Effector memory CD4-positive, alpha-beta T cell (primary cell): ENCODE results near the gene PRKCZ.

Experiments
- DNase-seq, 3 donors: peaks; one replicate each; pipeline ENCODE4 v3.0.0-alpha.2; 2020
- H3K27ac ChIP-seq: 2 replicates; pipeline ENCODE4 v1.7.0; 2013; ENCODE audit warnings: mild to moderate bottlenecking, low read length, moderate library complexity; ENCODE audit not compliant: insufficient read depth, poor library complexity, severe bottlenecking
- H3K27me3 ChIP-seq: replicated peaks from 2 replicates; pipeline ENCODE4 v1.7.0; 2013; ENCODE audit warnings: mild to moderate bottlenecking, low read length; ENCODE audit not compliant: insufficient read depth, control insufficient read depth, poor library complexity, severe bottlenecking
- H3K36me3 ChIP-seq: 2 replicates; pipeline ENCODE4 v1.7.0; 2013; ENCODE audit warnings: mild to moderate bottlenecking, low read length, moderate library complexity; ENCODE audit not compliant: control insufficient read depth, insufficient read depth
- H3K4me1 ChIP-seq: 2 replicates; pipeline ENCODE4 v1.7.0; 2013; ENCODE audit warnings: low read length, mild to moderate bottlenecking; ENCODE audit not compliant: control insufficient read depth, insufficient read depth, poor library complexity, severe bottlenecking
- H3K4me3 ChIP-seq: 2 replicates; pipeline ENCODE4 v1.7.0; 2013; ENCODE audit warnings: low read length, low read depth, mild to moderate bottlenecking; ENCODE audit not compliant: insufficient read depth, poor library complexity, severe bottlenecking
- H3K9me3 ChIP-seq: 2 replicates; pipeline ENCODE4 v1.7.0; 2013; ENCODE audit warnings: mild to moderate bottlenecking, low read length, moderate library complexity; ENCODE audit not compliant: control insufficient read depth

The PRKCZ gene

DNA sequence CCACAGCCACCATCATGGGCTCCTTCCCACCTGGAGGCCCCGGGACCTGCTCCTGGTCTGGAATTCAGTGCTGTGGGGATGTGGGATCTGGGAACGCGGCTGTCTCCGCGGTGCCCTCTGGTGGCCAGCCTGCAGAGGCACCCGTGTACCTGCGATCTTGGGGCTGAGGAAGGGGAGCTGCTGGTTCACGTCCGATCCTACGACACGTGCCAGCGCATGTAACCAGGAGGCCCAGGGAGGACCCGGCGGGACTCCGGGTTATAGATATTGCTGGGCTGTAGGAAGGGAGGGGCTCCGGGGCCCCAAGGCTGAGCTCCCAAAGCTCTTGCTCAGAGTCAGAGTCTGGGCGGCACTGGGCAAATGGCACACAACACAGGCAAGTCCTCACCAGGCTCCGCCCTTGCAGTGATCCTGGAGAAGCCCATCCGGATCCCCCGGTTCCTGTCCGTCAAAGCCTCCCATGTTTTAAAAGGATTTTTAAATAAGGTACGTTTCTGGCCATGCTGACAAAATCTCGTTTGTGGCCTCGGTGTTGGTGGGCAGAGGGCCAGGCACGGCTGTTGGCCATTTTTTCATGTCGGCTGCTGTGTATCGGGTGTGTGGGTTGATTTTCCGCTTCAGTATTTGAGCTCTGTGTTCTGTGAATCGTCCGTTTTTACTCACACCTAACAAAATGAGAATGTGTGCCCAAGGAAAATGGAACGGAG lies 124.3 kb downstream of the PRKCZ start:
- Histone ChIP-seq H3K27me3 (no peaks in the 10 kb centered on the region), H3K36me3 (peaks cover 18% of the 10 kb centered on the region), H3K27ac (no peak overlapping the region), H3K4me3 (no peak overlapping the region), H3K9me3 (no peaks in the 10 kb centered on the region), H3K4me1 (peaks cover 4% of the 10 kb centered on the region)
- DNase-seq = no peak

- H3K27me3 ChIP-seq = no peaks in the 10 kb centered on the region
- H3K36me3 ChIP-seq = peaks cover 18% of the 10 kb centered on the region
- no peak overlapping the region for H3K4me3 ChIP-seq
- no peak overlapping the region for H3K27ac ChIP-seq
- peaks cover 4% of the 10 kb centered on the region for H3K4me1 ChIP-seq
- DNase-seq = no peak
- H3K9me3 ChIP-seq = no peaks in the 10 kb centered on the region
Measured at GRCh38 chr1:2175055-2175414, 124.8 kb downstream of the PRKCZ start.

DNA sequence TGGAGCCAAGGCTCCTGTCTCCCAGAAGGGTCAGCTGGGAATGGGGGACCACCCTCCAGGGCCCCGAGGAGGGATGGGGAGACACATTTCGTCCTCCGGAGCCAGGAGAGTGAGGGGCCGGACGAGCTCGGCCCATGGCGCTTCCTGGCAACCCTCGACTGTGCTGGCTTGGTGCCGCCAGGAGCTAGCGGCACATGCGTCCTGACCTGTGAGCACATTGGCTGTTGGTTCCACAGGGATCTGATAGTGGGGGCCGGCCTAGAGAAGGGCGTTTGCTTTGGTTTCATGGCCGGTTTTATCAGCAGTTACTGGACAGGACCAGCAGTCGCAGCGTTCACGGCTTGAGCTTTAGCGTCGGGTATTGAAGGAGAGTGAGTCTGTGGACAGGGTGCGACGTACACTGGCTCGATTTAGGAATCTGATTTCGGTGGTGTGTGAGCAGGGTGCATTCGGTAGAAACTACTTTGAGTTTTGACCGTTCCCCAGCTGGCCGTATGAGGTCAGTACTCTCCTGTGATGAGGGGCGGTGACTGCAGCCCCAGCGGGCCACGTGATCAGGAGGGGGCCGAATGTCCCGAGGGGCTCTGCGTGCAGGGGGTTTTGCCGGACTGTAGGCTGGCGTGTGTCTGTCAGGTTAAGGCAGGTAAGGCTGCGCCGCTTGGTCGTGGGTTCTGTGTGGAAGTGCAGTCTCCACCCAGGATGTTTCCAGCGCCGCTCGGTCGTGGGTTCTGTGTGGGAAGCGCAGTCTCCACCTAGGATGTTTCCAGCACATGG lies 125.7 kb downstream of the PRKCZ start:
- no peaks in the 10 kb centered on the region for H3K27me3 ChIP-seq
- no peak overlapping the region for H3K27ac ChIP-seq
- no peak for DNase-seq
- H3K36me3 ChIP-seq = peaks cover 18% of the 10 kb centered on the region
- H3K4me3 ChIP-seq = no peak overlapping the region
- peaks cover 4% of the 10 kb centered on the region for H3K4me1 ChIP-seq
- H3K9me3 ChIP-seq = no peaks in the 10 kb centered on the region

- Histone ChIP-seq H3K9me3 (no peaks in the 10 kb centered on the region), H3K27me3 (no peaks in the 10 kb centered on the region), H3K27ac (no peak overlapping the region), H3K36me3 (peaks cover 18% of the 10 kb centered on the region), H3K4me1 (peaks cover 4% of the 10 kb centered on the region), H3K4me3 (no peak overlapping the region)
- no peak for DNase-seq
Measured at GRCh38 chr1:2176615-2177014, 126.4 kb downstream of the PRKCZ start.

- no peaks in the 10 kb centered on the region for H3K27me3 ChIP-seq
- peaks cover 4% of the 10 kb centered on the region for H3K4me1 ChIP-seq
- no peak overlapping the region for H3K4me3 ChIP-seq
- H3K27ac ChIP-seq = no peak overlapping the region
- peaks cover 10% of the 10 kb centered on the region for H3K36me3 ChIP-seq
- no peak for DNase-seq
- no peaks in the 10 kb centered on the region for H3K9me3 ChIP-seq
Measured at GRCh38 chr1:2177541-2177940, 127.3 kb downstream of the PRKCZ start.

DNA sequence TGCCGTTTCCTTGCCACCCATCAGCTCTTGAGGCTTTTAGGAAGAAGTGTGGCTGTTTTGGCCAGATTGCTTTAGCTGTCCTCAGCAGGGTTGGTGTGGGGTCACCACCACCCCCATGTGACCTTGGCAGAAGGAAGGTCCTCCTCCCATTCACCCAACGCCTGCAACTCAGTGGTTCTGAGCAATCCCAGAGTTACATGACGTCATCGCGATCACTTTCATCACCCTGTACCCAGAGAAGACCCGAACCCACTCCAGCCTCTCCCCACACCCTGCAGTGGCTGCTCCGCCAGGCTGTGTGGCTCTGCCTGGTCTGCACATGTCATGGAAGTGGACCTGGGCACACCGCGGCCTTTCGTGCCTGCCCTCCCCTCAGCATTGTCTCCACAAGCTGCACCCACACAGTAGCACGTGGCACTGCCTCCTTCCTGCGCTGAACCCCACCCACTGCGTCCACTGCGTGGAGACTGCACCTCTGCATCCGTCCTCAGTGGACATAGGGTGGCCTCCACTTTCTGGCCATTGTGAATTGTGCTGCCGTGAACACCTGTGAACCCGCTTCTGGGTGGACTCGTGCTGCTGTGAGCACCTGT lies 127.8 kb downstream of the PRKCZ start:
- H3K36me3 ChIP-seq = peaks cover 7% of the 10 kb centered on the region
- no peaks in the 10 kb centered on the region for H3K27me3 ChIP-seq
- peaks cover 4% of the 10 kb centered on the region for H3K4me1 ChIP-seq
- H3K27ac ChIP-seq = no peak overlapping the region
- DNase-seq = no peak
- H3K9me3 ChIP-seq = no peaks in the 10 kb centered on the region
- no peak overlapping the region for H3K4me3 ChIP-seq

- Histone ChIP-seq H3K4me1 (peaks cover 4% of the 10 kb centered on the region), H3K9me3 (no peaks in the 10 kb centered on the region), H3K36me3 (peaks cover 7% of the 10 kb centered on the region), H3K27me3 (no peaks in the 10 kb centered on the region), H3K4me3 (no peak overlapping the region), H3K27ac (no peak overlapping the region)
- DNase-seq = no peak
Measured at GRCh38 chr1:2178875-2179274, 128.7 kb downstream of the PRKCZ start.

DNA sequence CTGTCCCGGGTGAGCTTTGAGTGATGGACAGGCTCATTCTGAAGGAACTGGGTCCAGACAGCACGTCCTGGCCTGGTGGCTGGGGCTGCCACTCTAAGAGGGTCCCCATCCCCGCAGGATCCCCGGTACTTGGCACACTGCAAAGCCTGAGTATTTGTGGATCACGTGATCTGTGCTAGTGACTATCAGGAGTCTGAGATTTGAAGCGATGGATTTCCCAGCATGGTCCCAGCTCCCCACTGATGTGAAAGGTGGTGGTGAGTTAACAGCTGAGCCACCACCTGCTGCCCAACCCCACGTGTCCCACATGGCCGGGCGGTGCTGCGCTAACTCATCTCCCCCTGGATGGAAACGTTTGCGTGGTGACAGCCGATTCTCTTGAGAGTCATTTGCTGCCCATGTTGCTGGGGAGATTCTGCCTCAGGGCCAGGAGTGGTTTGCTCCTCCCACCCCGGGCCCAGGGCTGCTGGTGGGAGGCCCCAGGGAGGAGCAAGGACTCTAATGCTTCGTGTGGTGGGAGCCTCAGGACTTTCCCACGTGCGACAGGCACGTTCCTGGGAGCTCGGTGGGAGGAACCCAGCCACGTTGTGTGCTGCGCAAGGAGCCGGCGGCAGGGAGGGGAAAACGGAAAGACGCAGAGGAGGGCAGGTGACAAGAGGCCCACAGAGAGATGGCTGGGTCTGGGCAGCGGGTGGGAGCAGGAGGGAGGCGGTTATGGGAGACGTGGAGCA lies 129.2 kb downstream of the PRKCZ start:
- Histone ChIP-seq H3K4me1 (peaks cover under 1% of the 10 kb centered on the region), H3K4me3 (no peak overlapping the region), H3K27ac (no peak overlapping the region), H3K9me3 (no peaks in the 10 kb centered on the region), H3K27me3 (no peaks in the 10 kb centered on the region), H3K36me3 (peaks cover 8% of the 10 kb centered on the region)
- no peak for DNase-seq

- peaks cover 18% of the 10 kb centered on the region for H3K36me3 ChIP-seq
- no peak for DNase-seq
Measured at GRCh38 chr1:2180297-2181245, 130.4 kb downstream of the PRKCZ start.

More at GRCh38 chr1:2180297-2181245, 130.4 kb downstream of the PRKCZ start:
- H3K9me3 ChIP-seq = no peaks in the 10 kb centered on the region
- no peaks in the 10 kb centered on the region for H3K4me1 ChIP-seq
- H3K27ac ChIP-seq = no peak overlapping the region
- H3K27me3 ChIP-seq = no peaks in the 10 kb centered on the region
- H3K4me3 ChIP-seq = no peak overlapping the region
